CD1c-positive myeloid dendritic cell (primary cell): Measurements from ENCODE around the gene GRAMD4.
A peak's percentile ranks its signal among the peaks of the same experiment; 100 is the strongest.

Experiments used
- DNase-seq: peaks from one replicate; pipeline ENCODE4 v3.0.0-alpha.2; 2016; ENCODE audit errors: extremely low spot score

The GRAMD4 gene

DNA sequence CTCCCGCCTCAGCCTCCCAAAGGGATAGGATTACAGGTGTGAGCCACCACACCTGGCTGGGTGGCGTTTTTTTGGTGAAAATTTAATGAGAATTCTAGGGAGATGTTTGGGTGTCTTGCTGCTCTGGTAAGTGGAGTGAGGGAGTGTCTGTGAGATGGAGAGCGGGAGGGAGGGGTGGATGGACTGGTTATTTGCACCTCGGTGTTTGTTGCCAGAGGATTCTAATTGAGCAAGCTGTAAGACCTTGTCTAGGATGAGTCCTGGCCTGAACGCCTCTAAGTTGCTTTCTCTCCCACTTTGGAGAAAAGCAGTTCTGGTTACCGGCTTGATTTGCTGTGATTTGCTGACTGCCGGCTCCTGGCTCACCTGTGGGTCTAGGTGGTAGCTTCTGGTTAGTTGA lies 22.0 kb upstream of the GRAMD4 start:
- DNase-seq = no peak

DNA sequence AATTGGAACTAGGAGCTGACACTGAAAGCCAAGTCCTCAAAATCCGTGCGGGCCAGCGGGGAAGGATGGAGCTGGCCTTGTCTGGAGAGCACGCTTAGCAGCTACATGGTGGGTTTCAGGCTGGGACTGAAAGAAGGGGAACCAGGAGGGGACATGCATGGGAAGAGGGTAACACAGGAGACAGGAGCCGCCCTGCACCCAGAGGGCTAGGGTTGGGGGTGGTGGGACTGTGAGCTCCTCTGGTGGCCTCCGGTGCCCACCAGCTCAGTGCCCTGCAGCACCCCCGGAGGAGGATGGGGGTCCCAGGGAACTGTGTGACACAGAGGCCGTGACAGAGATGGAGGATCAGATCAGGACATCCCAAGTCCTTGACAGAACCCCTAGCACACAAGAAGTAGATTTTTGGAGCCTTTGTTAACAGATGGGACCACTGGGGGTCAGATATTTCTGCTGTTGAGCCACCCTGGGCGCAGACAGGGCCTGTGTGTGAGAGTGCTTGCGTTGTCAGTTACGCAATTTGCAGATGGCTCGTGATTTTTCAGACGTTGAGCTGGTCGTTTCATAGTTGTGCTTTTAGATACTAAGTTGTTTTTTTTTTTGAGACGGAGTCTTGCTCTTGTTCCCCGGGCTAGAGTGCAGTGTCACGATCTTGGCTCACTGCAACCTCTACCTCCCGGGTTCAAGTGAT lies 21.3 kb upstream of the GRAMD4 start:
- peak; percentile 83 for DNase-seq

DNA sequence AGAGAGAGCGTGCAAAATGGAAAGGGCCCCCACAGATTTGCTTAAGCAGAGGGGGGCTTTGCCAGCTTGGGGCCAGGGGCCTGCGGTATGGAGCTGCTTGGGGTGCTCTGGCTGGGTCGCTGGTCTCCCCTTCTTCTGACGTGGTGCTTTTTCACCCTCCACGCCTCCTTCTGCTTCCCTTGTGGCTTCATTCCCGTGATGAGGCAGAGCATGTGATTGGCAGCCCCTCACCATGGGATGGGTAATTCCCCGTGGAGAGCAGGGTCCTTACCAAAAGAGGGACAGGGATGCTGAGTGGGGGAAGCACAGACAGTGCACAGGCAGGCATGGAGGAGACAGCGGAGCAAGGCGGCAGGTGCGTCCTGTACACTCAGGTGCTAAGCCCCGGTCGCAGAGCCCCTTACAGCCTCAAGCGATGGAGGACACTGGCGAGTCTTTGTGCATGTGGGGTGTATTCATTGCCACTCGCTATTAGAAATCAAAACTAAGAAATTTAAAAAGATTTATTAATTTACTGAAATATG lies 19.9 kb upstream of the GRAMD4 start:
- no peak for DNase-seq

DNA sequence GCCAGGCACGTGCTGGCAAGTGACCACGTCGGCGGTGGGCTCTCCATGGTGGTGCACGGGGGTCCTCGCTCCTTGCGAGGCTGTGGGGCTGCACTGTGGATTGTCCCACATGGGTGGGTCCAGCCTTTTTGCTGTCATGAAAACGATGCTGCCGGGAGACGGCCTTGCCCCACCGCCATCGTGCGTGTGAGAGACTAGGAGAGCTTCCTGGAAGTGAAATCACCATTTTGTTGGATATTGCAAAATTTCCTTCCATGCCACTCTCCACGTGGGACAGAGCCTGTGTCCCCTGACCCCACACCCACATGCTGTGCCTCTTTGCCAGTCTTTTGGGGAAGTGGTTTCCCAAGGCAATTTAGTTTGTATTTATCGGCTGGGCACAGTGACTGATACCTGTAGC lies 18.2 kb upstream of the GRAMD4 start:
- DNase-seq = peak; percentile 95

DNA sequence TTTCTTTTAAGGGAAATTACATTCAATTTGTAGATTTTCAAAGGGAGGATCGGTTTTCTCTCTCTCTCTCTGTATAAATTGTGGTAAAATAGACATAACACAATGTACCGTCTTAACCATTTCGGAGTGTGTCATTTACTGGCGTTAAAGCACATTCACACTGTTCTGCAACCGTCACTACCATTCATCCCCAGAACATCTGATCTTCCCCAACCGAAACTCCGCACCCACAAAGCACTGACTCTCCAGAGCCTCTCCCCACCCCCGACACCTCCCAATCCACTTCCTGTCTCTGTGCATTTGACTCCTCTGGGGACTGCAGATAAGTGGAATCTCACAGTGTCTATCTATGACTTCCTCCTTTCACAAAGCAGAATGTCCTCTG lies 15.9 kb upstream of the GRAMD4 start:
- peak; percentile 87 for DNase-seq

DNA sequence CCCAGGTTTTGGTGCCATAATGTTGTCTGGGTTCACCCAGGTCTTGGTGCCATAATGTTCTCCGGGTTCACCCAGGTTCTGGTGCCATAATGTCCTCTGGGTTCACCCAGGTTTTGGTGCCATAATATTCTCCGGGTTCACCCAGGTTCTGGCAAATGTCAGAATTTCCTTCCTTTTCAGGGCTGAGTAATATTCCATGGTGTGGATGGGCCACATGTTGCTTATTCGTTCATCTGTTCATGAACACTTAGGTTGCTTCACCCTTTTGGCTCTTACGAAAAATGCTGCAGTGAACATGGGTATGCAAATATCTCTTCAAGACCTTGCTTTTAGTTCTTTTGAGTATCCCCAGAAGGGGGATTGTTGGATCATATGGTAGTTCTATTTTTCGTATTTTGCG lies 15.1 kb upstream of the GRAMD4 start:
- DNase-seq = no peak

DNA sequence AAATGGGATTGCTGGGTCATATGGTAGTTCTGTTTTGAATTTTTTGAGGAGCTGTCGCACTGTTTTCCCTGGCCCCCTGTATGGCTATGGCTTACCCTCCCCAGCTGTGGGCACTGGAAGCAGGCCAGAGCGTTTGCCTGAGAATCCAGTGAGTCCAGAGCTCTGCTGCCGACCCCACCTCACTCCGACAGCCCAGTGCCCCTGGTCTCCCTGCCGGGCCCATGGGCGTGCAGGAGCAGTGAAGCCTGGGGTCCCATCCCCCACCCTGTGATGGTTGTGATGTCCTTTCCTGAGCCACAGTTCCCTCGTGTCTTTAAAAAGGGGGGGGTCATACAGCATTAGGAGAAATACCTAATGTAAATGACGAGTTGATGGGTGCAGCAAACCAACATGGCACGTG lies 13.3 kb upstream of the GRAMD4 start:
- DNase-seq = no peak

DNA sequence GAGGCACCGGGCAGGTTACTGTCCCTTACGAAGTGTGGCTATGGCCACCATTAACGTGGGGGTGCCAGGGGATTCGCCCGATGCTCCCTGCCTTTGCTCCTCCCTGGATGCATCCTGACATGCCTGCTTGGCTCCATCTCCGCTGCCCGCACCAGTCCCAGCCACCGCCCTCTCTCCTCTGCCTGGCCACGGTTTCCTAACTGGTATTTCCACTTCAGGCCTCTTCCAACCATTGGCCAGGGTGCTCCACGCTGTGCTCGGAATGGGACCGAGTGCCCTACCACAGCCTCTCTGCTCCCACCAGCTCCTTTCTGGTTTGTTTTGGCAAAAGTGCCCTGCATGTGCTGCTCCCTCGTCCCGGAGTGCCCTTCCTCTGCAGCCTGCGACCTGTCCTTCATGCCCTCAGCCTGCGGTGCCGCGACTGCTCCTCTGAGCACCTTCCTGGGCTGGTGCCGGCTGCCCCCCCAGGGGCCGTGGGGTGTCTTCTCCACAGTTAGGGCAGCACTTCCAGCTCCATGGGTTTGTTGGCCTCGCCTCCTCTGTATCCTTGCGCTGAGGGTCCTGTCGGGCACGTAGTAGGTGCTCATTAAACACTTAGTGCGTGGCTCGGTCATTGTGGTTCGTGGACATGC lies 12.6 kb upstream of the GRAMD4 start:
- DNase-seq = no peak

DNA sequence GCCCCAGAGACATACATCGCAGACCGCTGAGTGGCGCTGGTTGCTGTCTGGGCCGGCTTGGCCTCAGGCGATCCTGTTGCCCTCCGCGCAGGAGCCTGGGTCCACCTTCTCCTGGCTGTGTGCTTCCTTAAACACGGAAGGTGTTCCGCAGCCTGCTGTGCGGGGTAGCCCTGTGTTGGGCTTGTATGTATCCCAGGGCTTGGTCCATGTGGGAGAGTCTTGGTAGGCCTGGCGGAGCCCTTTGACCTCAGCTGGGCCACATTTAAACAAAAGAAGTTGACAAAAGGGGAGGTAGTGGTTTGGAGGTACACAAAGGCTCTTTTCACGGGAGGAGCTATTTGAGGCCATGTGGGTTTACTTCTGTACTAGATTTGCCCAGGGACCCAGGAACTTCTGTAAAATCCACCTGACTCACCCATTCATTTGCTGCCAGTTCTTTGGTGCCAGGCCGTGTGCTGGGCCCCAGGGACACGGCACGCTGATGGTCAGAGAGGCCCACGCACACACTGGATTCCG lies 11.0 kb upstream of the GRAMD4 start:
- DNase-seq = peak; percentile 33

DNA sequence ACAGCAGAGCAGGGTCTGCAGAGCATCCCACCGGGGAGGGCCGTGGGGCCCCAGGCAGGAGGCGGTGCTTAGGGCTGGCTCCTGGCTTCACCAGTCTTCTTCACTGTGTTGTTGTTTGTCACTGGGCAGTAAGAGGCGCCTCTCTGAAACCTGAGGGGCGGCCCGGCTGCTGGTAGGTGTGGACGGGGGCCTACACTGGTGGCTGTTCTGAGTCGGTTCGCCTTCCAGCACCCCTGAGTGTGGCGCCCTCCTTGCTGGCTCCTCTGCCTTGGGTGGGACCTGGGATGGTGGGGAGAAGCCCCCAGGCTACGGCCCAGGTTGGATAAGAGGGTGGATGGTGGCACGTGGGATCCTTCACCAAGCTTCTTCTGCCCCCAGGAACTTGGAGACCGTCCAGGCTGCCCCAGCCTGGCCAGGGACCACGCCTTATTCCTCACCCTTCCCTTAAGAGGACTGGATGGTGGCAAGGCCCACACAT lies 10.4 kb upstream of the GRAMD4 start:
- no peak for DNase-seq

DNA sequence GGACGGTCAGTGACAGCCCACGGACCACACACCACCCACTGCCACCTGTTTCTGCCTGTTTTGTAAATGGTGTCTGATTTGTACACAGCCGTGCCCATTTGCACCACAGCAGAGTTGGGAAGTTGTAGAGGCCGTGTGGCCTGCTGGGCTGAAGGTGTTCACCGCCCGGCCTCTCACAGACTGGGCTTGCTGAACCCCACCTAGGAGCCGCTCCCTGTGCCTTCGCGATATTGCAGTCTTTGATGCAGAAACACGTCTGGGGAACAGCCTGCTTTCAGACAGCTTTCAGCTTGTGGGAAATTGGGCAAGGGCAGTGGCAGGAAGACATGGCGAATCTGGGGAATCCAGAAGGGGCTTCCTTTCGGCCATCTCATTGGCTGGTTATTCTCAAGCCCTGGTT lies 9.8 kb upstream of the GRAMD4 start:
- no peak for DNase-seq

DNA sequence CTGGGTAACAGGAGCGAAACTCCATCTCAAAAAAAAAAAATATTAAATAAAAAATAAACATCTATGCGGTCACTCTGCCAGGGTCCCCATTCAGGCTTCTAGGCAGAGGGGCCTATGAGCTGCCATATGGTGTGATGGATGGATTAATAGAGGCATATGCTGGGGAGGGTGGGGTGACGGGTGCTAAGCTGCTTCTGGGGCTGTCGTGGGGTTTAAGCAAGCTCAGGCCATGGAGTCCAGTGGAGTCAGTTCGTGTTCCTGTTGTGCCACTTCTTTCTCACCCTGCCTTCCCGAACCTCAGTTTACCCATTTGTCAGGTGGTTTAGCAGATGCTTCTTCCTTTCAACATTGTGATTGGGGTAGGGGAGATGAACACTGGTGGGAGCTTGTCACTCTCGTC lies 9.0 kb upstream of the GRAMD4 start:
- no peak for DNase-seq

DNA sequence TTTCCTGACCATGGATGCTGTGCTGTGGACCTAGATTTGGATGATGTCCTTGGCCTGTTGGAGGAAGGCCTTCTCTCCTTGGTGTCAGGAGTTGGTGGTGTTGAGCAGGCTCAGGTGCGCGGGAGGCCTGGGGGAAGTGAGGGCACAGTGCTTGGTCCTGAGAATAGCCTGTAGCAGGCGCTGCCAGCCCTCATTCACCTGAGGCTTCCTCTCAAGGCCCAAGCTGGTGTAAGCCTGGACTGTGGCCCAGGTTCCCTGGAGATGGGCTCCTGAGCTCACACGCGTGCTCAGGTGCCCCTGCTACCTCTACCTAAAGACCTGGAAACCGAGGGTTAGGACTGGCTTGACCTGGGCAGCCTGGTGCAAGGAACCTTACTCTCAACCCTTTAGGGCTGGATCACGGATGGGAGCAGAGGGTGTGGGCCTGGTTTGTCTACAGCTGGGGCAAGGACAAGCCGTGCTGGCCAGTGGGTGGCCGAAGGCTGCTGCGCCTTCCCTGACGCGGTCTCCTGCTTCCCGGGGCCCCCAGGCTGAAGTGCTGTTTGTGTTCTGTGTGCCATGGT lies 7.8 kb upstream of the GRAMD4 start:
- no peak for DNase-seq

DNA sequence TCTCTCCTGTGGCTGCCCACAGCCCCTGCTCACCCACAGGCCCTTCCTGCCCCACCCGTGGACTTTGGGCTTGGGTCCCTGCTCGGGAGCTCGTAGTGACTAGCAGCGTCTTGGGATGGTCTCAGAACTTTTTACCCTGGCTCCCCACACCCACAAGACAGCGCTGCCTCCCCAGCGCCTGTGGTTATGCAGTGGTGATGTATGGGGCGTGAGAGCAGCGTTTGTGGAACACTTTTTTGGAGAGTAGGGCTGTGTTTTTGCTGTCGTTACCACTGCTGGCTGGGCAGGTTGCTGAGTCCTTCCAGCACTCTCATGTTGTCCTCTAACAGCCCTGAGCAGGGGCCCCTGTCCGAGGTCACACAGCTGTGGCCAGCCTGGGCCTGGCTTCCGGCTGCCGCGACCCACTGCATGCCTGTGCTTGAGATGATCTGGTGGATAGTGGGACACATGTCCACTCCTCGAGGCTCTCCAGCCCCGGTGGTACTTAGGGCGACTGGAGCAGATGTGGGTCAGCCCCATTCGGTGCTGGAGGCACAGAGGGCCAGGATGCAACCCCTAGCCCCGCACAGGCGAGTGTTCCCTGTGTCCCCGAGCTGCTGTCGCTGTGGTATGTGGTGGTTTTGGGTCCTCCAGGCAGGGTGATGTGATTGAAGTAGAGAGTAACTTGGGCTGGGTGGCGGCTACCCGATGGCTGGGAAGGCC lies 7.1 kb upstream of the GRAMD4 start:
- peak; percentile 7 for DNase-seq

DNA sequence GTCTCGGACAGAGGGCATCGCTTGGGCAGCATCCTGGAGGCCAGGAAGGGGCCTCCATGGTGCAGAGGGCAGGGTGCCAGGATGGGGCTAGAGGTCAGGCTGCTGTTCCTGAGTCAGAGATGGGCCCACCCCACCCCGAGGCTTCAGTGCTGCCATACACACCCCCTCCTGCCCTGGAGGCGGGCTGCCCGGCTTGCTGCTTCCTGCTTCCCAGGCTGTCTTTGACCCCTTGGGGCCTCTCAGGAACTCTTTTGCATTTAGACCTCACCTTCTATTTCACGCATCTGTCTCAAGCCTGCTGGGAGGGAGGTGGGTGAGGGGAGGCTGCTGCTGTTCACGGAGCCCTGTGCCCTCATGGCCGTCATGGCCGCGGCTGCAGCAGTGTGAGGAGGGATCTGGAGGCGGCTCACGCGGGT lies 6.6 kb upstream of the GRAMD4 start:
- DNase-seq = peak; percentile 21

DNA sequence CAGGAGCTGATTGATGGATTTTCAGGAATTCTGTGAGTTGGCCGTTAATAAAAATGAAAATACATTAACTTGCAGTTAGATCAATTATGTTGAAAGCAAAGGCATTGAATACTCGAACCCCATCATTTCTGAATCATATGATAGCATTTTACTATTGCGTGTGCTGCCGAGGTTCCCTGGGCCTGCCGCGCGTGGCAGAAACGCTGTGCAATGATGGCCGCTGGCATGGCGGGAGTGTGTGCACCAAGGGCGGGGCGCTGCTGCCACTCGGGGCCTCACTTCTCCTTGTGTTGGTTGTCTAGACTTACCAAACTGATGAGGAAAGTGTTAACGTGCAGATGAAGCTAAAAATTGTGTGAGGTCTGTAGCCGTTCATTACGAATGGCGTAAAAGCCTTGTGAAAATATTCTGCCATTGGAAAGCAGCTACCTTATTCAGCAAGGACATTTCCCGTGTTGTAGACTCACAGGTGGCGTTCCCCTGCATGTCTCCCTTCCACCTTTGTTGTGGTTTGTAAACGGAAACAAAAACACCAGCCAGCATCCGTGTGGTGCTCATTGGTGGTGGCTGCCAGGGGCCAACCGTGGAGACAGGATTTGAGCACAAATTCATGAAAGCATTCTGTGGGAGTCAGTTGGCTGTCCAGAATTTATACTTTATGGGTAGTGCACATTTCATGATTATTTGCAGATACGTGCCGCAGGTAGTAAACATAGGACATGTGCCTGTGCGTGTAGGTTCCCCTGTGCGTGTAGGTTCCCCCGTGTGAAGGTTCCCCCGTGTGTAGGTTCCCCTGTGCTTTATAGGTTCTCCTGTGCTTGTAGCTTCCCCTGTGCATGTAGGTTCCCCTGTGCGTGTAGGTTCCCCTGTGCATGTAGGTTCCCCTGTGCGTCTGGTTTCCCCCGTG lies 5.9 kb upstream of the GRAMD4 start:
- peak; percentile 31 for DNase-seq

DNA sequence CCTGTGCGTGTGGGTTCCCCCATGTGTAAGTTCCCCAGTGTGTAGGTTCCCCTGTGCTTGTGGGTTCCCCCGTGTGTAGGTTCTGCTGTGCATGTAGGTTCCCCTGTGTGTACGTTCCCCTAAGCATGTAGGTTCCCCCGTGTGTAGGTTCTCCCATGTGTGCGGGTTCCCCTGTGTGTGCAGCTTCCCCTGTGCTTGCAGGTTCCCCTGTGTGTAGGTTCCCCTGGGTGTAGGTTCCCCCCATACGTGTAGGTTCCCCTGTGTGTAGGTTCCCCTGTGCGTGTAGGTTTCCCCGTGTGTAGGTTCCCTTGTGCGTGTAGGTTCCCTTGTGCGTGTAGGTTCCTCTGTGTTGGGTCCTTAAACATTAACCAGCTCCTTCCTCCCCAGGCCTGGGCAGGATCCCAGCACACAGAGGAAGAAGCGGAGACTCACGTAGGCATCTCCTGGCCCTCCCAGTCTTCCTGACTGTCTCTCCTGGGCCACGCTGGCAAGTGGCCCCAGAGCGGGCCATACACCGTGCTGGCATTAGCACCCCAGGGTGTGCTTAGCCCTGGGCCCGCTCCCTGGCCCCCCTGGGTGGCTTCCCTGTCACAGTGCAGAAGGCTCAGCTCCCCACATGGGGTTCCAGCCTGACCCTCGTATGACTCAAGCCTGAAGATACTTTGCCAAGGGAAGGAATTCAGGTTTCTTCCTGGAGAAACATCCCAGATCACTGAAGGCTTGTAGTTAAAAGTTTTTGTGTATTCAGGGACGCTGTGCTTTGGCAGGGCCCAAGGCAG lies 2.8 kb upstream of the GRAMD4 start:
- peak; percentile 60 for DNase-seq

DNA sequence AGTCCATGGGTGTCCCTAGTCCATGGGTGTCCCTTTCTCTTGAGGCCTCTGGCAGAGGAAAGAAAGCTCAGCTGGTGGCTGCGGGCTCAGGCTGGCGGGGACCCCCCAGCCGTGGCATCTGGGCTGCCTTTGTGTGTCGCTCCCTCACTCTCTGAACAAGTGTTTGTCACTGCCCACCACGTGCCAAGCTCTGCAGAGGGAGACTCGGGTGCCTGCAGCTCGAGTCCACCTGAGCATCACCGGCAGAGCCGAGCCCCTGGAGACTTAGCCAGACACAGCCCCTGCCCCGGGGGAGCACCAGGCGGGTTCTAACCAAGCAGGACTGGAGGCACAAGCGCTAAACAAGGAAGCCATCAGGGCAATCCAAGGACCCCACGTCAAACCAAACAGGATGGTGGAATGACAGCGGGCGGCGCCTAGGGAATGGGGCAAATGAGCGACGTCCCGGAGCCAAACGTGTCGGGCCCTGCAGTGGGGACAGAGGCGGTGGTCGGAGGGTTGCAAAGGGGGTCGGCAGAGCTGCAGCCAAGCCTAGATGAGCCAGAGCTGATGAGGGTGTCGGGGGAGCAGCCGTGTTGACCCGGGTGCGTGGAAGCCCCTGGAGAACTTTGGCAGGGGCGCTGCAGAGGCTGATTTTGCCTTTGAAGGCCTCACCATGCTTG lies 2.1 kb upstream of the GRAMD4 start:
- no peak for DNase-seq

DNA sequence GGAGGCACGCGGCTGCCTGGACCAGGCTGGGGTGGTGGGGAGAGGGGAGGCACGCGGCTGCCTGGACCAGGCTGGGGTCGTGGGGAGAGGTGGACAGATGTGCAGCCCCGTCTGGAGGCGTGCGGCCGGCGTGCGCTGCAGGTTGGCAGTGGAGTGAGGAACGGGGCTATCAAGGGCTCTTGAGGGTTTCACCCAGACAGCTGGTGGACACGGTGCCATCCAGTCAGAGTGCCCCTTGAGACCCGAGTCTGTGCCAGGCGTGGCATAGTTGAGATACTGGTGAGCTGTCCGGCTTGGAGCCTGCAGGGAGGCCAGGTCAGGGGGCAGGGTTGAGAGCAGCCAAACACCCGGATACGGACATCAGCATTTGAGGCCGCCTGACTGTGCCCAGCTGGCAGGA lies 1.5 kb upstream of the GRAMD4 start:
- no peak for DNase-seq
